NOMO-1 treated with DMSO at 0.1 percent for 48 hours (cell line): ENCODE data around the gene UBE2E3.

Source experiments
- DNase-seq: peaks from one replicate; lab custom pipeline; 2025; ENCODE audit not compliant: unreplicated experiment; lab: John Stamatoyannopoulos, UW

UBE2E3 gene

GRCh38 chr2:180978903-180979748 is 1.3 kb upstream of the UBE2E3 start:
- DNase-seq, result no peak

GRCh38 chr2:180979749-180980105 is 678 bp upstream of the UBE2E3 start:
- no peak for DNase-seq

DNA sequence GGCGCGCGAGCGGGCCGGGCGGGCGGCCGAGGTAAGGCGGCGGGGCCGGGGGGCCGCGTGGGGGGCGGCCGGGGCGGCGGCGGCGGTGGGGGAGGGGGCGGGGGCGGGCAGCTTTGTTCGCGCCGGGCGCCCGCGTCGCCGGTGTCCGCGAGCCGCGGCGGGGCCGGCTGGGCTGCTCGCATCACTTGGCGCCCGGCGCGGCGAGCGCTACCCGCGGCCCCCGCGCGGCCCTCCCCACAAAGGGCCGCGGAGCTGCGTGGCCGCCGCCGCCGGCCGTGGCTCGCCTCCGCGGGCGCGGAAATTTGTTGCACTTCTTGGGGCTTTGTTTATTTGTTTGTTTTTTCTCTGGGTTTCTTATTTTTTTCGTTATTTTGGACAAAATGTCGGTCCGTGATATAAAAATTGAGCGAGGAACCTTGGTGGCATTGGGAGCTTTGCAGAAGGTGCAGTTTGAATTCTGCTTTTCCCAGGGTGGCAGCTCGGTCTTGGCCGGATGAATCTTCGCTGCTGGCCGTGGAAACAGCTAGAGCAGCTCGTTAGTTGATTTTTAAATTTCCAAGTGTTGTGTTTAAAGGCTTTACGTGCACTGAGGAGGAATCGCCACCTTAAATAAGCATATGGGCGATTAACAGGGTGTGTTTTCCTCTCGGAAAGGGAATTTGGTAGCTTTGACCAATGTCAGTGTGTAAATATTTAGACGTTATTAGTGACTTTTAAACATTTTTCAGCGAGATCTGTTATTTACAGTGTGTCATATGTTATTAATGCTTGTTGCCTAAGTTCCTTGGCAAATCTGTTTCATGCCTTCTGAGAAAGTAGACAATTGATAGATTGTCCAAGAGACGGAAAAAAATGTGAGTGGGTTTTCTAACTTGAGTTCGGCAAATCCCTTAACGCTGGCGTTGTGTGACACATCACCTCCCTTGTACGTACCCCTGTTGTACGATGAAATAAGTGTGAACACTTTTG is 822 bp downstream of the UBE2E3 start:
- DNase-seq, result peak; percentile 25

- DNase-seq, result peak; percentile 62
Measured at GRCh38 chr2:180983468-180984242, 3.2 kb downstream of the UBE2E3 start.

DNA sequence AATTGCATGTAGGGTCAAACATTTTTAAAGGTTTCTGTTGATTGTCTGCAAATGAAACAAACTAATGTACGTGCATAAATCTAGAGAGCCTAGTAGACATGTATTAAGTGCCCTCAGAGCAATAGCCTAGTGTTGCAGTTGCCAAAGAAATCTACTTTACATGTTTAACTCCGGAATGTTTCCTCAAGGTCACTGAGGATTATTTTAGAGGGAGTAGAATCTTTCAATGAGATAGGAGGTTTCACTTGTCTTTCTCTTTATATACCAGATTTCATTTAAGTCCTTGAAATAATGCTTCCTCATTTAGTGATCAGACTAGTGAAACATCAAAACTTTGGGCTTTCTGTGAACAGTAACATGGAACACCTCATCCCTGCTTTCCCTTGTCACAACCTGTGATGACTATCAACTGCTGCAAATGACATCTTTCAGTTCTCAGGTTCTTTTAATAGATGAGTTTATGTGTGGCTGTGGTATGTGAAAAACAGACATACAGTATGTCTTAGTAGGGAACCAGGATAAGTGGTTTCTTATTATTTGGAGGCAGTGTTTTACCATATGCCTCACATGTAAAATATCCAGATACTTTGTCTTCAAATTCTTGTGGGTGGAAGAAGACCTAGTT is 5.5 kb downstream of the UBE2E3 start:
- DNase-seq, result peak; percentile 18

DNA sequence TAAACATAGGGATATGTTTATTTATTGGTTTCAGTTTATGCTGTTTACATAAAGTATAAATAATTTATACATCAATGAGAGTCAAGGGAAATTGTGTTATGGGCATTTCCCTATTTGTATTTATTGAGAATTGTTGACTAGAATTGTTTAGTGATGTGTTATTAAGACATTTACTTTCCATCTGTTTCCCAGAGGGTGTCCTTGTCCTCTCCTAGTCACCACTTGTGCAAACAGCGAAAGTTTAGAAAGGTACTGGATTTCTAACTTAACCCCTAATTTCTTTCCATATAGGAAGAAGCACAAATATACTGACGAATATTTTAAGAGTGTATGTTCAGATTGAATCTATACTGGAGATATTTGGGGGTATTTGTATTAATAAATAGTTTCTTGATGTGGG is 6.7 kb downstream of the UBE2E3 start:
- DNase-seq, result no peak

GRCh38 chr2:180990337-180990736 is 9.9 kb downstream of the UBE2E3 start:
- DNase-seq, result no peak

- no peak for DNase-seq
Measured at GRCh38 chr2:180990794-180991193, 10.4 kb downstream of the UBE2E3 start.

DNA sequence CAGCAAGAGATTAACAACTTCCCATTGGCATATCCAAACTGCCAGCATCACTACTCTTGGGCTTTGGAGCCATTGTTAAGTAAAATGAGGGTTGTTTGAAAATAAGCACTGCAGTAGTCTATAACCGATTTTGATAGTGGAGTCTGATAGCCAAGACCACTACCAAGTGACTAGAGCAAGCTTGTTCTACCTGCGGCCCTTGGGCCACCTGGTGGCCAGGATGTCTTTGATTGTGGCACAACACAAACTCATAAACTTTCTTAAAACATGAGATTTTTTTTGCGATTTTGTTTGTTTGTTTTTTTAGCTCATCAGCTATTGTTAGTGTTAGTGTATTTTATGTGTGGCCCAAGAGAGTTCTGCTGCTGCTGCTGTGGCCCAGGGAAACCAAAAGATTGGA is 11.0 kb downstream of the UBE2E3 start:
- DNase-seq, result no peak

GRCh38 chr2:180991820-180992219 is 11.4 kb downstream of the UBE2E3 start:
- DNase-seq, result no peak

DNA sequence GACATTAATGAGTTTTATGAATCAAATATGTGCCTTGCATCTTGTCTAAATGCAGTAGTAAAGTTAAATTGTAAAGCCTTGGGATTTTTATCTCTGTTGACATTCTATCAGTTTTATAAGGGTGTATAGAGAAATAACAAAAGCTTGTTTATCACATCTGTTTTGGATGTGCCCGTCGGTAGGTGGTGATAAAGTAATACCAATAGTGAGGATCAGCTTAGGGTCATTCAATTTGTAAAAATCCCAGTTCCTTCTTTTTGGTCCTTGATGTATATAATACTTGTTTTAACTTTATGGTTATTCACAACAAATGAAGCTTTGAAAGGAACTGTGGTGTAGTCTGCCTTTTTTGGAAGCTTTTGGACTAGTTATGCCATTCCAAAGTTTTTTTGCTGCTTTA is 12.6 kb downstream of the UBE2E3 start:
- DNase-seq, result no peak

DNA sequence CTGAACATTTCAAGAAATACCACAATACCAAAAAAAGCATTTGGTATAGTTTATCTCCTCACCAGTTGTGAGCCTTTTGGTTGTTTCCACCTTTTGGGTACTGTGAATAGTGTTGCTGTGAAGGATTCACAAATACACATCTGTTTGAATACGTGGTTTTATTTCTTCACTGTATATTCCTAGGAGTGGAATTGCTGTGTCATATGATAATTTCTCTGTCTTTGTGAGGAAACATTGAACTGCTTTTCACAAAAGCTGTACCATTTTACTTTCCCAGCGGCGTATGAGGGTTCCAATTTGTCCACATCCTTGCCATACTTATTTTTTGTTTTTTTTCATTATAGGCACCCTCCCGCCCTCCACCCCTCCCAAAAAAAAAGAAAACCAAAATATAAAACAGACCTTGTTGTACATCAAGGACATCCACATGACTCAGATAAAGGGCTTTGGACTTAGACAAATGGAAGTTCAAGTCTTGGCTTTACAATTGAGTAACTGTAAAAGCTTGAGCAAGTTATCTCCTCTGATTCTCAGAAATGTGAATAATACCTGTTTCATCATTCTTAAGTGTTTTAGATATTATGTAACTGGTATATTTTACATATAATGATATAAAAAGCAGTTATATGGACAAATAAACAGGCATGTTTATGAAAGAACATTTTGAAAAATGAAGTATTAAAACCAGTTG is 19.0 kb downstream of the UBE2E3 start:
- DNase-seq, result no peak

- no peak for DNase-seq
Measured at GRCh38 chr2:181004647-181005325, 24.4 kb downstream of the UBE2E3 start.

DNA sequence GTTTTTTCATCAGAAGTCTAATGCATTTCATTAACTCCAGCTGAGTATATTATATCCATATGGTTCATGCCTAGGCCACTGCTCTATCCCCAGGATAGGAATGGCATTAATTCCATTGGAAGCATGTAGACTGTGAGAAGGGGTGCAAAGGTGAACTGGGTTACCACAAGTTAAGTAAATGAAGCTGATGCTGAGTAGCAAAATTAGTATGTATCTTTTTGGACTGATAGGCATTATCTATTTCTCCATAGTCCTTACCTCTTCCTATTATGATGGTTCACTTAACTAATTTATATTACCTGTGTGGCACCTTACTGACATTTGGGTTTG is 24.9 kb downstream of the UBE2E3 start:
- no peak for DNase-seq

DNA sequence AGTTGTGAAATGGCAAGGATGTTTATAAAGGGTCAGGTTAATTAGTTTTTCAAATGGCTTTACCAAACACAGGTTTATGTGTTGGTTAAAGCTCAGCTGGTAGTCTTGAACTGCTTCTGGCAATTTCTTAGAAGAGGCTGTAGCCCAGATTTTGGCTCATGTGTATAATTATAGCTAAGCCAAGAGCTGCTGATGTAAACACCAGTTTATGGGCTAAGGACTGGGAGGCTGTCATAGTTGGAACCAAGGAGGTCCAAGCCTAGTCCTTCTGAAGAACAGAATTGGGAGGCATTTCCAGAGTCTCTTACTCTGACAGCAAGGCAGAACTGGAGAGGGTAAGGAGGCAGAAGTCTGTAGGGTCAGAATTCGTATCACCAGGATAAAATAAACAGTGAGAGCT is 25.4 kb downstream of the UBE2E3 start:
- DNase-seq, result no peak

DNA sequence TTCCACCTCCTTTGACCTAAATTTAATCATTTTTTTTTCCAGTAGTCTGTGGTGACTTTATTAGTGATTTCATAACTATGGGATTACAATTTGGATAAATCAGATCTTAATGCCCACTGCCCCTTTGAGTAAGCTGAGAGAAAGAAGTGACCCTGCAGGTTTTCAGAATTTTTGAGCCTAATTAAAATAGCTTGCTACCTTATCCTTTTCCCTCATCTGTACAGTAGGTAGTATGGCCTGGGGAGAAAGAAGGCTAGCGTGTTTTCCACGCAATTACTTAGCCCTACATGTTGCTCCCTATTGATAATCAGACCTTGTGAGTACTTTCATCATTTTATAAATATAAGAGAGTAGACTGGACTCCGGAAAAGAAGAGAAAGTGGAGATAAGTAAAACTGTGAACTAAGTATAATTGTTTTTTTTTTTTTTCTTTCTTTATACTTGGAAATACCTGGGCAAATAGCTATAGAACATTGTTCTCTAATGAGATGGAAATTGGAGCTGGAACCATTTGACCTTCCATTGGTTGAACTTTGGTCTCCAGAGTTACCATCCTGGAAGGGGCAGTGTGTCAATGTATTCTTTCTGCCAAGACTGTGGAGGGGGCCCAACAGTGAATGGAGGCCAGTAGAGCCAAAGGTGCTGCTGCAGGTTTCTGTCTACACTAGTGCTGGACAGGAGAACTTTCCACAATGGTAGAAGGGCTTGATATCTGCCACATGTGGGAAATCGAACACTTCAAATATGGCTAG is 26.9 kb downstream of the UBE2E3 start:
- no peak for DNase-seq

DNA sequence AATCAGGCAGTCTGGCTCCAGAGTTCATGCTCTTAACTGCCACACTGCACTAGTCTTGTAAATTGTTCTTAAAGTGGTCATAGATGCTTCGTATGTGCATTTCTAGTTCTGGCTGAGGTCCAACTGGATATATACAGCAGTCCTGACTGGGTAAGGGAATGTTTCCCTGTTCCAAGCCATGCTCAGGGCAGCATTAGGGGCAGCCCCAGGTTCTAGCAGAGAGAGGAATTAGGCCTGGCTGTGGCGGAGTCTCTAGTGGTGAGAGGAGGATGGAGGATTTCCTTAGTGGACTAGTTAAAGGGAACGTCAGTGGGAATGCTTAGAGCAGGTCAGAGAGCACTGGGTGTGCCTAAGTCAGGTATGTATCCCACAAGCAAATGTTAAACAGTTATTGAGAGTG is 28.0 kb downstream of the UBE2E3 start:
- no peak for DNase-seq

GRCh38 chr2:181021199-181021789 is 40.9 kb downstream of the UBE2E3 start:
- DNase-seq, result no peak

GRCh38 chr2:181022652-181023051 is 42.2 kb downstream of the UBE2E3 start:
- DNase-seq, result no peak
